DND-41 (cell line): ENCODE data around the gene DDX27.

Source experiments
- ATAC-seq: fragments of 200-7000 bp; cut with Tn5 transposase; 3 replicates; pipeline ENCODE4 v1.9.1; 2021; ENCODE audit warnings: low read depth; ENCODE audit not compliant: insufficient read depth
- DNase-seq: peaks from one replicate; pipeline ENCODE4 v3.0.0-alpha.2; 2020
- H2AFZ ChIP-seq: 2 replicates; pipeline ENCODE4 v1.6.0; 2012; ENCODE audit warnings: low read depth, low read length
- H3K27ac ChIP-seq: 2 replicates; pipeline ENCODE4 v1.5.1; 2012; ENCODE audit warnings: low read length, inconsistent platforms
- H3K27me3 ChIP-seq: fragments of 200-600 bp; sonication (generic); 2 replicates; pipeline ENCODE4 v1.6.0; 2012; ENCODE audit warnings: low read length, mild to moderate bottlenecking, inconsistent platforms; ENCODE audit not compliant: insufficient read depth, poor library complexity
- H3K36me3 ChIP-seq: 2 replicates; pipeline ENCODE4 v1.5.1; 2012; ENCODE audit warnings: low read length, inconsistent platforms; ENCODE audit not compliant: insufficient read depth
- H3K4me1 ChIP-seq: 2 replicates; pipeline ENCODE4 v1.5.1; 2012; ENCODE audit warnings: mild to moderate bottlenecking, low read length; ENCODE audit not compliant: insufficient read depth
- H3K4me2 ChIP-seq: 2 replicates; pipeline ENCODE4 v1.6.0; 2012; ENCODE audit warnings: mild to moderate bottlenecking, moderate library complexity, low read length, inconsistent platforms; ENCODE audit not compliant: insufficient read depth
- H3K4me3 ChIP-seq, 2 experiments: fragments of 200-600 bp in 1 of 2; shearing (Covaris generic) in 1 of 2; 2 replicates each; pipeline ENCODE4 v1.5.1; 2012 to 2016; ENCODE audit warnings: inconsistent platforms in 2 of 2, low read length in 2 of 2, mild to moderate bottlenecking in 2 of 2, low read depth in 1 of 2, moderate library complexity in 1 of 2
- H3K79me2 ChIP-seq: 2 replicates; pipeline ENCODE4 v1.6.0; 2012; ENCODE audit warnings: low read length, inconsistent platforms; ENCODE audit not compliant: insufficient read depth
- H3K9ac ChIP-seq: 2 replicates; pipeline ENCODE4 v1.6.0; 2012; ENCODE audit warnings: low read depth, mild to moderate bottlenecking, inconsistent platforms, low read length, moderate library complexity
- H3K9me3 ChIP-seq: 2 replicates; pipeline ENCODE4 v1.5.1; 2012; ENCODE audit warnings: low read length, moderate library complexity, mild to moderate bottlenecking, inconsistent platforms; ENCODE audit not compliant: insufficient read depth, severe bottlenecking
- H4K20me1 ChIP-seq: 2 replicates; pipeline ENCODE4 v1.6.0; 2012; ENCODE audit warnings: low read length; ENCODE audit not compliant: insufficient read depth
- CTCF ChIP-seq: IDR thresholded peaks from 2 replicates; pipeline ENCODE4 v1.5.1; 2012; ENCODE audit warnings: borderline replicate concordance, low read length, moderate library complexity, mild to moderate bottlenecking; ENCODE audit not compliant: poor library complexity, severe bottlenecking; ENCODE audit errors: extremely low read depth
- EZH2 ChIP-seq: IDR thresholded peaks from 3 replicates; pipeline ENCODE4 v1.6.1; 2012; ENCODE audit warnings: borderline replicate concordance, low read depth, mild to moderate bottlenecking, moderate library complexity, low read length, inconsistent platforms; ENCODE audit not compliant: severe bottlenecking

The DDX27 gene

GRCh38 chr20:49225896-49226295, 6.7 kb downstream of the DDX27 start:
- DNase-seq = no peak
- no peak for TF ChIP-seq CTCF
- no peak overlapping the region for H3K4me2 ChIP-seq
- no peaks in the 10 kb centered on the region for H3K27me3 ChIP-seq
- H3K27ac ChIP-seq = no peak overlapping the region
- no peaks in the 10 kb centered on the region for H3K9me3 ChIP-seq
- peaks cover 82% of the 10 kb centered on the region for H3K36me3 ChIP-seq
- H3K79me2 ChIP-seq = peaks cover 6% of the 10 kb centered on the region
- H2AFZ ChIP-seq = no peak overlapping the region
- H4K20me1 ChIP-seq = peaks cover 6% of the 10 kb centered on the region; the same call in 1 of the 2 replicates
- no peak overlapping the region for H3K9ac ChIP-seq
- no peak overlapping the region for H3K4me3 ChIP-seq
- peaks cover 7% of the 10 kb centered on the region; the same call in 1 of the 2 replicates for H3K4me1 ChIP-seq
- no peak for ATAC-seq

GRCh38 chr20:49228676-49229075, 9.5 kb downstream of the DDX27 start:
- no peaks in the 10 kb centered on the region for H3K4me1 ChIP-seq
- H3K4me2 ChIP-seq = no peak overlapping the region
- ATAC-seq = peak; percentile 49; the same call in 2 of the 3 replicates
- peaks cover 6% of the 10 kb centered on the region; the same call in 1 of the 2 replicates for H4K20me1 ChIP-seq
- H3K36me3 ChIP-seq = peaks cover 81% of the 10 kb centered on the region
- H3K79me2 ChIP-seq = no peaks in the 10 kb centered on the region
- TF ChIP-seq EZH2 = no peak
- no peak overlapping the region for H3K9ac ChIP-seq
- no peak overlapping the region for H3K27ac ChIP-seq
- H3K27me3 ChIP-seq = no peaks in the 10 kb centered on the region
- no peaks in the 10 kb centered on the region for H3K9me3 ChIP-seq
- H3K4me3 ChIP-seq = no peak overlapping the region
- no peak overlapping the region for H2AFZ ChIP-seq
- peak; percentile 30 for DNase-seq

- Histone ChIP-seq H3K4me3 (no peak overlapping the region), H3K4me1 (no peaks in the 10 kb centered on the region), H3K27me3 (no peaks in the 10 kb centered on the region), H3K27ac (no peak overlapping the region), H3K36me3 (peaks cover 81% of the 10 kb centered on the region), H4K20me1 (peaks cover 6% of the 10 kb centered on the region; the same call in 1 of the 2 replicates), H2AFZ (no peak overlapping the region), H3K9me3 (no peaks in the 10 kb centered on the region), H3K4me2 (no peak overlapping the region), H3K79me2 (no peaks in the 10 kb centered on the region), H3K9ac (no peak overlapping the region)
- DNase-seq = no peak
- ATAC-seq = no peak
- TF ChIP-seq CTCF = no peak
- TF ChIP-seq EZH2 = no peak
These were observed 10.2 kb downstream of the DDX27 start for GRCh38 chr20:49229381-49229780.

- ATAC-seq (no peak), DNase-seq (no peak)
- Histone ChIP-seq H3K9me3 (no peaks in the 10 kb centered on the region), H3K27ac (no peak overlapping the region), H3K9ac (no peak overlapping the region), H3K27me3 (no peaks in the 10 kb centered on the region), H4K20me1 (peaks cover 6% of the 10 kb centered on the region; the same call in 1 of the 2 replicates), H2AFZ (no peak overlapping the region), H3K4me2 (no peak overlapping the region), H3K4me3 (no peak overlapping the region), H3K79me2 (no peaks in the 10 kb centered on the region), H3K4me1 (no peaks in the 10 kb centered on the region), H3K36me3 (peaks cover 81% of the 10 kb centered on the region)
- TF ChIP-seq EZH2 (no peak), CTCF (no peak)
These were observed 10.8 kb downstream of the DDX27 start for GRCh38 chr20:49230021-49230420.
